Retina (tissue), 1 donor: Measurements from ENCODE around the gene ST14.
"Not testable (repeated sequence)": the region's sequence is repeated elsewhere in the genome, so short reads cannot be mapped to it uniquely, and the experiment has no call there.

Experiments
- DNase-seq: peaks from one replicate; pipeline ENCODE4 v3.0.0-alpha.2; 2016

The ST14 gene

DNA sequence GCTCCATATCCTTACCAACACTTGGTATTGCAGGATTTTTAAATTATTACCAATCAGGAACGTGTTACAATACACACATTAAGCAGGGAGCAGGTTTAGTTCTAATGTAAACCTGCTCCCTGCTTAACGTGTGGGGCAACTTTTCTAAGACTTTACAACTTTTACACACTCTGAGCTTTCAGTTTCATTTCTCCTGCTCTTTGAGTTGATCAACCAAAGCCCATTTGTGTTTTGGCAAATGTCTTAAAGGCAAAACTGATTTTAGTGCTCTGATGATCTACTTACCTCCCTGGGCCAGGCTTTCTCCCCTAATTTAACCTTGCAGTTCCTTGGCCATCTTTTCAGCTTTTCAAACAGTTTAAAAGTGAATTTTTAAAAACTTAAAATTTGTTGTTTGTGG is 84.2 kb downstream of the ST14 start:
- DNase-seq: no peak

DNA sequence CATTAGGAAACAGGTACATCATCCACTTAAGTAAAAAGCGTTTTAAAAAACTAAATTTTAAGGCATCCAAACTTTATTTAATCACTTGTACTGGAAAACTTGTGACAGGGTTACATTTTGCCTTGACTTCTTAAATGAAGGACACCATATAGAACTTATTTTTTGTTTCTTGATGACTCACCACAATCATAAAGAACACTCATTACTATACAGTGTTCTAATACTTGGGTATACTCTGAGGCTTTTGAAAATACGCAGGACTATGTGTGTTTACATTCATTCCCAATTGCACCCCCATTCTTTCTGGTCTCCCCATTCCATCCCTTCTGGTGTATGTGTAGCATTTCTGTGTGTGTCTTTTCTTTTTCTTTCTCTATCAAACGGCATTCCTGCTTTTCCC is 85.3 kb downstream of the ST14 start:
- no peak for DNase-seq

DNA sequence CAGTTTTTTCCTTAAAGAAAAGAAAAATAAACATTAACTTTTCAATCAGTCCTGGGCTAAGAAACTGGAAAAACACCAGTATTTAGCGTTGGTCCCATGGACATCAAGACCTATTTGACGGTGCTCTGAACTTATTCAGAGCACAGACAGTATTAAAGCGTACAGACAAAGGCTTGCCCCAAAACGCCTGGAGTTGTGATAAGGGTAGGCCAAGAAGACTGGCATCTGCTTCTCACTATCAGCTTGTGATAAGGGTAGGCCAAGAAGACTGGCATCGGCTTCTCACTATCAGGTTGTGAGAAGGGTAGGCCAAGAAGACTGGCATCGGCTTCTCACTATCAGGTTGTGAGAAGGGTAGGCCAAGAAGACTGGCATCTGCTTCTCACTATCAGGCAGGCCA is 85.8 kb downstream of the ST14 start:
- DNase-seq: not testable (repeated sequence)

DNA sequence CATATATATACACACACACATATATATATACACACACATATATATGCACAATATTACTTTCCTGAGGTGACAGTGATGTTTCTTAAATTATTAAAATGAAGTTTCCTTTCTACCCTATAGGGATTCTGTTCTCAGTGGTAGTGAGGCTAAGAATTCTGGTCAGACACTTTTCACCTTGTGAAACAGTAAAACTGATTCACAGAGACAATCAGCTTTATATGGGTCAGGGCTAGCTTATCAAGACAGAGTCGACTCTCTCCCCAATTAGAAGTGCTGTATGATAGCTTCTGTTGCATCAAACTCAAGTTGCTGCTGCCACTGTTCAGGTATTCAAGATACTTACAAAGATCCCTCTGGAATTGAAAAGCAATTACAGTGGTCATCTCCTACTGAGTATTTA is 86.7 kb downstream of the ST14 start:
- peak; percentile 8 for DNase-seq

DNA sequence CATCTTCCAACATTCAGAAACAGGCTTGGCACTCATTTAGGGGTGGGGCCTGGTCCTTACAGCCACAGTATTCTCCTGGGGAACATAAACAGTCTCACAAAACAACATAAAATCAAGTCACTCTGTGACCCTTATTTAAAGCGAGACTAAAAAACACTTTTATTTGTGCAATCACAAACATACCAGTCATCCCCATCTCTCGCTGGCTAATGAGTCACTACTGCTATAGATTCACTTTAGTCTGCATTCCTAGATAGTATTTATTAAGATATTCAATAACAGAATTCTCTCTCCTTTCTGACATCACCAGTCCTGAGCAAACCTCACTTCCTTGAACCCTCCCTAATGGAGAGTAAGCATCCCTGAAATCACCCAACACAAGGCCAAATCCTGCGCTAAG is 87.2 kb downstream of the ST14 start:
- peak; percentile 7 for DNase-seq

DNA sequence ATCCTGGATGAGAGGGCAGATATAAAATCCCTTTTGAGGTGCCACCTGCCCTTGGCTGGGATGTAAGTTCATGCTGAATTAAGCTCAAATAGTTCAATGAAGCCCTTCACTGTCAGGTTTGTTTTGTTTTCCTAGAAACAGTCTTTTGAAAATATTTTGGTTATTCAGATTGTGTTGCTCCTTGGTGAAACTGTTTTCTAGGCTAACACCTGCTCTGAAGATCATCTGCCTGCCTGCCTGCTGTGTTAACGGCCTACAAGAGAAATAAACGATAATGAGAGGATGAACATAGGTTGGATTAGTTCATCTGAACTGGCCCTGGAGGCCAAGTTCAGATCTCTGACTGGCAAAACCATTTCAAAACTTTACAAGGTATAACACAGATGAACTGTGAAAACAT is 87.7 kb downstream of the ST14 start:
- peak; percentile 17 for DNase-seq

DNA sequence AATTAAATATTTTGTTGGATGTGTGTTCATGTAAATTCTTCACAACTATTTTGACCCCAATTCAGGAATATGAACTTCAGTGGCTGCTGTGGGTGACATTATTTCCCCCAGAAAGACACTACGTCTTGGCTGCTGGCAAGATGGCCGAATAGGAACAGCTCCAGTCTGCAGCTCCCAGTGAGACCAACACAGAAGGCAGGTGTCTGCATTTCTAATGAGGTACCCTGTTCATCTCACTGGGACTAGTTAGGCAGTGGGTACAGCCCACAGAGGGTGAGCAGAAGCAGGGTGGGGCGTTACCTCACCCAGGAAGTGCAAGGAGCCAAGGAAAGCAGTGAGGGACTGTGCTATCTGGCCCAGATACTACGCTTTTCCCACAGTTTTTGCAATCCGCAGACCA is 89.8 kb downstream of the ST14 start:
- DNase-seq: no peak

DNA sequence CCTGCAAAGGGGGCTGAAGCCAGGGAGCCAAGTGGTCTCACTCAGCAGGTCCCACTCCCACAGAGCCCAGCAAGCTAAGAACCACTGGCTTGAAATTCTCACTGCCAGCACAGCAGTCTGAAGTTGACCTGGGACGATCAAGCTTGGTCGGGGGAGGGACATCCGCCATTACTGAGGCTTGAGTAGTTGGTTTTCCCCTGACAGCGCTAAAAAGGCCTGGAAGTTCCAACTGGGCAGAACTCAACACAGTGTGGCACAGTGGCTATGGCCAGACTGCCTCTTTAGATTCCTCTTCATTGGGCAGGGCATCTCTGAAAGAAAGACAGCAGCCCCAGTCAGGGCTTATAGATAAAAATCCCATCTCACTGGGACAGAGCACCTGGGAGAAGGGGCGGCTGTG is 90.3 kb downstream of the ST14 start:
- DNase-seq: not testable (repeated sequence)

DNA sequence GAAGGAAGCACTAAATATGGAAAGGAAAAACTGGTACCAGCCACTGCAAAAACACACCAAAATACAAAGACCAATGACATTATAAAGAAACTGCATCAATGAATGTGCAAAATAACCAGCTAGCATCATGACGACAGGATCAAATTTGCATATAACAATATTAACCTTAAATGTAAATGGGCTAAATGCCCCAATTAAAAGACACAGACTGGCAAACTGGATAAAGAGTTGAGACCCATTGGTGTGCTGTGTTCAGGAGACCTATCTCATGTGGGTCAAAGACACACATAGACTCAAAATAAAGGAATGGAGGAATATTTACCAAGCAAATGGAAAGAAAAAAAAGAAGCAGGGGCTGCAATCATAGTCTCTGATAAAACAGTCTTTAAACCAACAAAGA is 92.2 kb downstream of the ST14 start:
- DNase-seq: not testable (repeated sequence)
